Measurements from ENCODE around the gene FARS2. TPM values are rescaled to one million over a fixed set of nuclear protein-coding genes. Genes with fewer than 3 reads are reported as not detected.

The FARS2 gene
- polyA plus RNA-seq, 2 of the 4 experiments (the other 2 are of a cell fraction) = 12.9 to 17.5 TPM

DNA sequence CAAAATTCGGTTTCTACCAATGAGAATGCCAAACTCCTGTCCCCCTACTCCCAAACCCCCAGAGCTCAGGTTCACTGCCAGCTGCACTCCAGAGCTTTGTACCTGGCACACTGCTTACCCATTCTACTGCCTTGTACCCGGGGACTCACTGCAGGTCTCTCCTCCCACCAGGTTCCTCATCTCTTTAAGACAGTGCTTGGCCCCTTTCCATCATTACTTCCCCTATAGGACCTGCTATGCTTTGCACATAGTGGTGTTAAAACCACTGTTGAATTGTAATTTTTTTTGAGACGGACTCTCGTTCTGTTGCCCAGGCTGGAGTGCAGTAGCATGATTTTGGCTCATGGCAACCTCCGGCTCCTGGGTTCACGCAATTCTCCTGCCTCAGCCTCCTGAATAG lies 26.4 kb upstream of the FARS2 start:
- FAIRE-seq (no peak), DNase-seq (ENCODE audit: low read depth in 1 of 2, low spot score in 1 of 2) (no peak), ATAC-seq (no peak)
- TF ChIP-seq RAD21 (conservative IDR thresholded peaks at IDR 0.05 in 1 of 2, IDR thresholded peaks at IDR 0.05 in 1 of 2) (no peak), CHD2 (IDR thresholded peaks at IDR 0.05; ENCODE audit: low read length, partially characterized antibody) (no peak), HOXB13 (CRISPR knock-in tag; IDR thresholded peaks at IDR 0.05; ENCODE audit: low read depth) (no peak)
- WGBS (ENCODE audit: missing lambda C conversion rate) = 94% methylated on average over 6 of the region's 6 CpGs
- H3K4me3 ChIP-seq = no peak overlapping the region
- POLR2A ChIA-PET = no interaction called here
- H3K4me2 ChIP-seq = no peak overlapping the region
- H3K27ac ChIP-seq = no peak overlapping the region
- H3K9me3 ChIP-seq = no peaks in the 10 kb centered on the region
- CTCF ChIA-PET = interaction anchor here (1.0 kb wide), 1 partner anchor 19 kb away, joined by 3 read pairs; no protein-coding TSS in a partner anchor
- H3K4me1 ChIP-seq = no peaks in the 10 kb centered on the region

DNA sequence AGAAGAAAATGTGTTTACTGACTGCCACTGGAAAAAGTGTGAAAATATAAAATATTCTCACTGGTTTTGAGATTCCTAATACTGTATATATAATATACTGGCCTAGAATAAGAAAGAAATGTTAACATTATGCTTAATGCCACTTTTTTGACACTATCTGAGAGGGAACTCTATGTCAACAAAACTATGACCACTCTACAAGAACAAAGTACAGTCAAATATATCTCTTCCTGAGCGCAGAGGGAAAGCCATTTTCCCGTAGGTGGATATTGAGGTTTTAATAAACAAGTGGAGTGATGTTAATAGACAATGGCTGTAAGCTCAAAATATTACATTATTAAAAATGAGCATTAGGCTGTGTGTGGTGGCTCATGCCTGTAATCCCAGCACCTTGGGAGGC lies 25.5 kb upstream of the FARS2 start:
- H3K4me1 ChIP-seq = no peaks in the 10 kb centered on the region
- ATAC-seq (no peak), DNase-seq (ENCODE audit: low read depth in 1 of 2, low spot score in 1 of 2) (no peak), FAIRE-seq (no peak)
- 86% methylated on average over 2 of the region's 2 CpGs for WGBS (ENCODE audit: missing lambda C conversion rate)
- ChIA-PET POLR2A (no interaction called here), CTCF (interaction anchor here (0.7 to 1.0 kb wide), 2 partner anchors 20 to 127 kb away, joined by 3 read pairs; no protein-coding TSS in a partner anchor)
- no peaks in the 10 kb centered on the region for H3K9me3 ChIP-seq
- H3K4me2 ChIP-seq = no peak overlapping the region
- no peak overlapping the region for H3K27ac ChIP-seq
- no peak for TF ChIP-seq ZFP36 (IDR thresholded peaks at IDR 0.05; ENCODE audit: borderline replicate concordance, partially characterized antibody)
- no peak for TF ChIP-seq RFX5 (IDR thresholded peaks at IDR 0.05)
- TF ChIP-seq HEYL (CRISPR knock-in tag; IDR thresholded peaks at IDR 0.05) = no peak
- no peak for TF ChIP-seq RARB (CRISPR knock-in tag; IDR thresholded peaks at IDR 0.05)
- TF ChIP-seq, protein P1, sequence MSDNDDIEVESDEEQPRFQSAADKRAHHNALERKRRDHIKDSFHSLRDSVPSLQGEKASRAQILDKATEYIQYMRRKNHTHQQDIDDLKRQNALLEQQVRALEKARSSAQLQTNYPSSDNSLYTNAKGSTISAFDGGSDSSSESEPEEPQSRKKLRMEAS (IDR thresholded peaks at IDR 0.05) = no peak
- H3K4me3 ChIP-seq = no peak overlapping the region

DNA sequence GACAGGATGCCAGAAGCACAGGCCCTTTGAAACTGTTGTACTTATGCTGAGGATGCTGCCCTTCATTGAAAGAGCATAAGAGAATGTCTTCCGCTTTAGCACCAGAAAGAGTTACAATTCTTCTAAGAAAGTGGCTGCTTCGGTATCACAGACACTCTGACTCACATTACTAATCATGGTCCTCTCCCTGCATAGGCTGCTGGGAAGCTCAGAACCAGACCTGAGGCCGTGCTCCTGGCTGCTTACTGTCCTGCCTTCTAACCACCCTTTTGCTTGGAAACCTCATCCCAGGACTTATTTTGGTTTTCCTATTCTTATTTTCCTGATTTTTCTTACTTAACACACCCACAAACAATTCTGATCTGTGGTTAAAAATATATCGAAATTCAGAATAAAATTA lies 23.5 kb upstream of the FARS2 start:
- Histone ChIP-seq H3K4me3 (no peak overlapping the region), H3K9me3 (no peaks in the 10 kb centered on the region), H3K4me2 (no peak overlapping the region), H3K27ac (no peak overlapping the region), H3K4me1 (no peaks in the 10 kb centered on the region)
- POLR2A ChIA-PET = no interaction called here
- DNase-seq (ENCODE audit: low read depth in 1 of 2, low spot score in 1 of 2) (no peak), ATAC-seq (no peak), FAIRE-seq (no peak)
- TF ChIP-seq RAD21 (conservative IDR thresholded peaks at IDR 0.05 in 1 of 2, IDR thresholded peaks at IDR 0.05 in 1 of 2) (no peak), MAFK (IDR thresholded peaks at IDR 0.05; ENCODE audit: partially characterized antibody) (no peak), TFCP2L1 (CRISPR knock-in tag; IDR thresholded peaks at IDR 0.05) (no peak), RFX5 (IDR thresholded peaks at IDR 0.05) (no peak), ATOH8 (CRISPR knock-in tag; IDR thresholded peaks at IDR 0.05; ENCODE audit: low read depth) (no peak), ESRRA (IDR thresholded peaks at IDR 0.05; ENCODE audit: borderline replicate concordance, low read length) (no peak), MAZ (IDR thresholded peaks at IDR 0.05; ENCODE audit: borderline replicate concordance, low read depth, low read length) (no peak), EHF (CRISPR knock-in tag; IDR thresholded peaks at IDR 0.05) (no peak), EP300 (IDR thresholded peaks at IDR 0.05) (no peak), NFE2L2 (conservative IDR thresholded peaks at IDR 0.05; ENCODE audit: low read length) (no peak), ZC3H11A (IDR thresholded peaks at IDR 0.05) (no peak), SMC3 (IDR thresholded peaks at IDR 0.05) (no peak)
- WGBS (ENCODE audit: missing lambda C conversion rate) = 91% methylated on average over 4 of the region's 4 CpGs
- CTCF ChIA-PET = no interaction called here

DNA sequence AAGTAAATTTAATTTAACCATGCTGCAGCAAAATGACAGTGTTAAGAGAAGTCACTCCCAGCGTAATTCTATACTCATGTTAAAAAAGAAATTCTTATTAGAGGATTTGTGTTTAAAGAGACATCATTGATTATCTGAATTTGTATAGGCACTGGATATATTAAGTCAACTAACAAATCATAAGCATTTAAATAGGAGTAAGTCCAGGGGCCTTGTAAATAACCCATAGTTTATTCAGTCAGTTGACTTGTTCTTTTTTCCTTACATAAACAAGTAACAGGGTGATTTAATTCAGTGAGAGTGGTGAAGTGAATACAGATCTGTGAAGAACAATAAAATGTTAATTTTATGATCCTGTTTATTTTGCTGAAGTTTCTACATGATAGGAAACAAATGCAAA lies 23.0 kb upstream of the FARS2 start:
- 90% methylated on average over 1 of the region's 1 CpG for WGBS (ENCODE audit: missing lambda C conversion rate)
- FAIRE-seq = no peak
- CTCF ChIA-PET = no interaction called here

More for the DNA sequence above, 23.0 kb upstream of the FARS2 start:
- Histone ChIP-seq H3K4me2 (no peak overlapping the region), H3K4me3 (no peak overlapping the region), H3K4me1 (no peaks in the 10 kb centered on the region), H3K27ac (no peak overlapping the region), H3K9me3 (no peaks in the 10 kb centered on the region)
- TF ChIP-seq CBX8 (IDR thresholded peaks at IDR 0.05) (no peak), FOSL2 (IDR thresholded peaks at IDR 0.05) (no peak), FOSL2 (CRISPR knock-in tag; IDR thresholded peaks at IDR 0.05) (no peak), HOXB13 (CRISPR knock-in tag; IDR thresholded peaks at IDR 0.05; ENCODE audit: low read depth) (no peak), NR3C1 (IDR thresholded peaks at IDR 0.05) (no peak), KDM5A (IDR thresholded peaks at IDR 0.05) (no peak), RARB (CRISPR knock-in tag; IDR thresholded peaks at IDR 0.05) (no peak), GATA3 (IDR thresholded peaks at IDR 0.05; ENCODE audit: borderline replicate concordance) (no peak), ZC3H11A (IDR thresholded peaks at IDR 0.05) (no peak), REST (IDR thresholded peaks at IDR 0.05) (no peak)
- TF ChIP-seq, protein P2, sequence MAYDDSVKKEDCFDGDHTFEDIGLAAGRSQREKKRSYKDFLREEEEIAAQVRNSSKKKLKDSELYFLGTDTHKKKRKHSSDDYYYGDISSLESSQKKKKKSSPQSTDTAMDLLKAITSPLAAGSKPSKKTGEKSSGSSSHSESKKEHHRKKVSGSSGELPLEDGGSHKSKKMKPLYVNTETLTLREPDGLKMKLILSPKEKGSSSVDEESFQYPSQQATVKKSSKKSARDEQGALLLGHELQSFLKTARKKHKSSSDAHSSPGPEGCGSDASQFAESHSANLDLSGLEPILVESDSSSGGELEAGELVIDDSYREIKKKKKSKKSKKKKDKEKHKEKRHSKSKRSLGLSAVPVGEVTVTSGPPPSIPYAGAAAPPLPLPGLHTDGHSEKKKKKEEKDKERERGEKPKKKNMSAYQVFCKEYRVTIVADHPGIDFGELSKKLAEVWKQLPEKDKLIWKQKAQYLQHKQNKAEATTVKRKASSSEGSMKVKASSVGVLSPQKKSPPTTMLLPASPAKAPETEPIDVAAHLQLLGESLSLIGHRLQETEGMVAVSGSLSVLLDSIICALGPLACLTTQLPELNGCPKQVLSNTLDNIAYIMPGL (CRISPR knock-in tag; IDR thresholded peaks at IDR 0.05; ENCODE audit: borderline replicate concordance) = no peak
- TF ChIP-seq, protein P1 (IDR thresholded peaks at IDR 0.05) = no peak
- no peak for ATAC-seq
- DNase-seq (ENCODE audit: low read depth in 1 of 2, low spot score in 1 of 2) = no peak
- POLR2A ChIA-PET = no interaction called here

Data from A549 (cell line).